ENCODE measurements around the gene CMTM5. TPM values are rescaled to one million over a fixed set of nuclear protein-coding genes. Genes with fewer than 3 reads are reported as not detected.

CMTM5 gene
- total RNA-seq, 1 donor from 2014 or later: 2.0 TPM

- Mint-ChIP-seq H3K27me3 (ENCODE audit: low read depth) (peaks cover 25% of the 10 kb centered on the region), H3K9me3 (no peaks in the 10 kb centered on the region), H3K36me3 (ENCODE audit: low read depth) (no peaks in the 10 kb centered on the region), H3K4me1 (peaks cover 4% of the 10 kb centered on the region), H3K4me3 (no peak within 1 kb of the TSS), H3K27ac (ENCODE audit: unreplicated experiment) (no peak within 1 kb of the TSS)
- no peak for DNase-seq (ENCODE audit: low read depth, low spot score)
- no peak for TF ChIP-seq CTCF (conservative IDR thresholded peaks at IDR 0.05)
Observed at GRCh38 chr14:23407516-23408306, 30.9 kb downstream of the CMTM5 start, which contains the start of gene MYH6. Gene MYH6, minus strand, starts transcription at chr14:23408273. Its CDS starts 1,050 bp downstream, at chr14:23407223.

- Mint-ChIP-seq H3K4me1 (peaks cover 4% of the 10 kb centered on the region), H3K36me3 (ENCODE audit: low read depth) (no peaks in the 10 kb centered on the region), H3K4me3 (no peak overlapping the region), H3K27ac (ENCODE audit: unreplicated experiment) (no peak overlapping the region), H3K27me3 (ENCODE audit: low read depth) (peaks cover 20% of the 10 kb centered on the region), H3K9me3 (no peaks in the 10 kb centered on the region)
- TF ChIP-seq CTCF (conservative IDR thresholded peaks at IDR 0.05): no peak
- no peak for DNase-seq (ENCODE audit: low read depth, low spot score)
Observed at GRCh38 chr14:23408307-23408630, 31.4 kb downstream of the CMTM5 start.

- Mint-ChIP-seq H3K9me3 (no peaks in the 10 kb centered on the region), H3K27me3 (ENCODE audit: low read depth) (peaks cover 13% of the 10 kb centered on the region), H3K4me3 (no peak overlapping the region), H3K4me1 (peaks cover 4% of the 10 kb centered on the region), H3K36me3 (ENCODE audit: low read depth) (no peaks in the 10 kb centered on the region), H3K27ac (ENCODE audit: unreplicated experiment) (no peak overlapping the region)
- TF ChIP-seq CTCF (conservative IDR thresholded peaks at IDR 0.05): no peak
- DNase-seq (ENCODE audit: low read depth, low spot score): no peak
Observed at GRCh38 chr14:23409475-23409874, 32.6 kb downstream of the CMTM5 start.

GRCh38 chr14:23409966-23410635, 33.3 kb downstream of the CMTM5 start:
- no peak for DNase-seq (ENCODE audit: low read depth, low spot score)
- Mint-ChIP-seq H3K27ac (ENCODE audit: unreplicated experiment) (no peak overlapping the region), H3K36me3 (ENCODE audit: low read depth) (no peaks in the 10 kb centered on the region), H3K9me3 (no peaks in the 10 kb centered on the region), H3K4me3 (no peak overlapping the region), H3K27me3 (ENCODE audit: low read depth) (peaks cover 8% of the 10 kb centered on the region), H3K4me1 (peaks cover 4% of the 10 kb centered on the region)
- no peak for TF ChIP-seq CTCF (conservative IDR thresholded peaks at IDR 0.05)

- DNase-seq (ENCODE audit: low read depth, low spot score): no peak
- Mint-ChIP-seq H3K27ac (ENCODE audit: unreplicated experiment) (no peak overlapping the region), H3K27me3 (ENCODE audit: low read depth) (peaks cover 4% of the 10 kb centered on the region), H3K4me3 (no peak overlapping the region), H3K9me3 (no peaks in the 10 kb centered on the region), H3K4me1 (peaks cover 4% of the 10 kb centered on the region), H3K36me3 (ENCODE audit: low read depth) (no peaks in the 10 kb centered on the region)
- no peak for TF ChIP-seq CTCF (conservative IDR thresholded peaks at IDR 0.05)
Observed at GRCh38 chr14:23411563-23412525, 35.0 kb downstream of the CMTM5 start.

Data from neural crest cell (in vitro differentiated cells).